Tibial nerve (tissue), 4 donors: Measurements from ENCODE around the gene GPR15.

ENCODE experiments used
- CTCF ChIP-seq, 5 experiments: fragments of 200-600 bp in 3 of 5; fragments of 450-650 bp in 2 of 5; sonication (generic) in 3 of 5; IDR thresholded peaks; one replicate each; pipeline ENCODE4 v1.5.1; 2016 to 2019; ENCODE audit warnings: antibody characterized with exemption in 5 of 5, mild to moderate bottlenecking in 3 of 5, moderate library complexity in 2 of 5
- EP300 ChIP-seq, 2 donors: sonication (generic); formaldehyde crosslinking; IDR thresholded peaks; one replicate each; pipeline ENCODE4 v1.6.1; 2017; ENCODE audit warnings: antibody characterized with exemption in 2 of 2, mild to moderate bottlenecking in 1 of 2
- POLR2A ChIP-seq, 2 donors: fragments of 450-650 bp; IDR thresholded peaks; one replicate each; pipeline ENCODE4 v1.6.1; 2017; ENCODE audit warnings: antibody characterized with exemption in 2 of 2, mild to moderate bottlenecking in 2 of 2, moderate library complexity in 2 of 2

DNA sequence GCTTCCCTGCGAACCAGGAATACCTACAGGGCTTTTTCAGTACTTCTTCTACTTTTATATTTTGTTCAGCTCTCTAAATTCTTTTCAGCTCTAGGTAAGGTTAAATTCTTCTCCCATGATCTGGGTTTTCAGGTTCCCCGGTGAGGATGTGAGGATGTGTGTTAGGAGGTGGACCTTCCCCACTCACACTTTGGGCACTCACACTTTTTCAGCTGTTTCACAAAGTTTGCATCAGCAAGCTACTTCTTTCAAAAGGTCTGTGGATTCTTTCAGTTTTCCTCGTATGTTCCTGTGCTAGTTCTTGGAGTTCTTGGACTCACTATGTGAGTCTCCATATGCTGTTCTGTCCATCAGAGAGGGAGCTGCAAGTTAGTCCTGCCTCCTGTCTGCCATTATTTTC, 48.2 kb upstream of the GPR15 start:
- TF ChIP-seq CTCF (IDR thresholded peaks at IDR 0.05) (no peak), POLR2A (IDR thresholded peaks at IDR 0.05) (no peak), EP300 (IDR thresholded peaks at IDR 0.05) (no peak)
